RWPE2 (cell line): ENCODE measurements around the gene PKNOX2.

Experiments used
- ATAC-seq: fragments of 200-7000 bp; cut with Tn5 transposase; 3 replicates; pipeline ENCODE4 v1.9.1; 2021; ENCODE audit warnings: low read depth
- DNase-seq: peaks from one replicate; pipeline ENCODE4 v3.0.0-alpha.2; 2020; ENCODE audit warnings: low spot score
- H3K27ac ChIP-seq: fragments of 450-650 bp; 2 replicates; pipeline ENCODE4 v1.5.1; 2017; ENCODE audit warnings: mild to moderate bottlenecking; ENCODE audit not compliant: poor library complexity, severe bottlenecking
- H3K27me3 ChIP-seq: fragments of 250-450 bp; sonication (Bioruptor Pico); 2 replicates; pipeline ENCODE4 v1.5.1; 2021; ENCODE audit warnings: mild to moderate bottlenecking, moderate library complexity; ENCODE audit not compliant: insufficient read depth, poor library complexity, severe bottlenecking
- H3K36me3 ChIP-seq: fragments of 250-450 bp; sonication (Bioruptor Pico); 2 replicates; pipeline ENCODE4 v1.5.1; 2020; ENCODE audit warnings: low read depth, mild to moderate bottlenecking, moderate library complexity
- H3K4me1 ChIP-seq: fragments of 250-450 bp; sonication (Bioruptor Pico); 2 replicates; pipeline ENCODE4 v1.5.1; 2021; ENCODE audit warnings: mild to moderate bottlenecking, moderate library complexity; ENCODE audit not compliant: insufficient read depth, poor library complexity, severe bottlenecking
- H3K4me3 ChIP-seq: fragments of 250-450 bp; sonication (Bioruptor Pico); 2 replicates; pipeline ENCODE4 v1.5.1; 2021; ENCODE audit warnings: mild to moderate bottlenecking, moderate library complexity; ENCODE audit not compliant: severe bottlenecking
- H3K9me3 ChIP-seq: fragments of 250-450 bp; sonication (Bioruptor Pico); 2 replicates; pipeline ENCODE4 v1.5.1; 2021; ENCODE audit warnings: mild to moderate bottlenecking, moderate library complexity; ENCODE audit not compliant: severe bottlenecking
- CTCF ChIP-seq: fragments of 450-650 bp; IDR thresholded peaks from one replicate; pipeline ENCODE4 v1.5.1; 2017; ENCODE audit warnings: mild to moderate bottlenecking, moderate library complexity; ENCODE audit not compliant: poor library complexity, severe bottlenecking

Gene PKNOX2

DNA sequence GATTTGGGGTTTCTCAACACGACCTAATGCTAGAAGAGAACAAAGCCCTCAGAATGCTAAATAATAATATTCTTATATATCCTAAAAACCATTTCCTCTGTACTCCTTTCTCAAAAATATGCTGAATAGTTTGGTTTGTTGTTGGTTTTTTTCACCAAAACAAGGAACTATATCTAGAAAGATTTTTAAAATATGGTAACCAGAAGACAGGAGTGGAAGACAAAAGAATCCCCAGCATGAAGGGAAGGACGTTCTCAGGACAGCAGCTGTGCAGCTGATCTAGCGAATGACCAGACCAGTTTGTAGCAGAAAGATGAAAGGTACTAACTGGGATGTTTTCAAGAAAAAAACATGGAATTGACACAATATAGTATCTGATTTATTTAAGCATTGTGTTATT, 312.2 kb downstream of the PKNOX2 start:
- no peak for ATAC-seq
- Histone ChIP-seq H3K36me3 (no peaks in the 10 kb centered on the region), H3K27ac (no peak overlapping the region), H3K4me1 (no peaks in the 10 kb centered on the region), H3K4me3 (no peak overlapping the region), H3K27me3 (no peaks in the 10 kb centered on the region), H3K9me3 (no peaks in the 10 kb centered on the region)
- DNase-seq: no peak
- TF ChIP-seq CTCF: no peak

DNA sequence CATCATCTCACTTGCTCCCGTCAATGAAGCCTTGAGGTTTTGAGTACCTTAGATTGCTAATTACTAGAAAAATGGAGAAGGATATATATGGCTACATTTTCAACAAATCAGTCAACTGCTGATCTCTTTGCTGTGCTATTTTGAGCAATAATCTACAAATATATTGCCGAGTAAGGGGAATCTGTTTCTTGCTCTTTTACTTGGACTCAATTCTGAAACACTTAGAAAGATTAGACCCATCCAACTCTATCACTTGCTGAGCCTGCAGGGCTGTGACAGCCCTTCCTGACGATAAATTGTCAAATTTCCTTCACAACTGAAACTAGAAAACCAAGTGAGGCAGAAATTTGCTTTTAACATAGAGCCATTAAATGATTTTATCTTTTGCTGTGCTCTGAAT, 314.6 kb downstream of the PKNOX2 start:
- Histone ChIP-seq H3K4me1 (peaks cover 11% of the 10 kb centered on the region), H3K36me3 (no peaks in the 10 kb centered on the region), H3K27me3 (no peaks in the 10 kb centered on the region), H3K27ac (no peak overlapping the region), H3K9me3 (no peaks in the 10 kb centered on the region), H3K4me3 (no peak overlapping the region)
- DNase-seq: no peak
- no peak for ATAC-seq
- TF ChIP-seq CTCF: no peak

DNA sequence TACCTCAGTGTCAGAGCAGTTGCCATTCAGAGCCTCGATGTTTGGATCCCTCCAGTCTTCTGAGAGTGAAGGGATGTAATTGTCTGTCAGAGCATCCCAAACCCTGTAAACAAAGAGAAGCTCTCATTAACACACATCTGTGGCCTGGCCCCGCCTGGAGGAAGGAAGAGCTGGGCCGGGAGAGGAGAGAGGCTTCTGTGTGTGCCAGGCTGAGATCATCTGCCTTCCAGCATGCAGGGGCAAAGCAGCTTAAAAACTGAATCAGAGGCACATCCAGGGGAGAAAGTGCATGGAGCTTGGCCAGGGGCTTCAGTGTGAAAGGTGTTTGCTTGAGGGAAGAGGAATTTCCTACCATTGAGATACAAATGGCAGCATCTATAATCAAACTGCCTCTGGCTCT, 317.0 kb downstream of the PKNOX2 start:
- Histone ChIP-seq H3K4me1 (peaks cover 11% of the 10 kb centered on the region), H3K27me3 (no peaks in the 10 kb centered on the region), H3K4me3 (no peak overlapping the region), H3K36me3 (no peaks in the 10 kb centered on the region), H3K27ac (no peak overlapping the region), H3K9me3 (no peaks in the 10 kb centered on the region)
- DNase-seq (no peak), ATAC-seq (no peak)
- no peak for TF ChIP-seq CTCF
